ENCODE results near the gene DNAJB1. TPM values are rescaled to one million over a fixed set of nuclear protein-coding genes. Genes with fewer than 3 reads are reported as not detected.

The DNAJB1 gene
- total RNA-seq, 1 donor from 2014 or later, result 53.9 TPM

GRCh38 chr19:14472202-14472938 lies 45.8 kb downstream of the DNAJB1 start:
- Mint-ChIP-seq H3K36me3 (ENCODE audit: unreplicated experiment) (no peaks in the 10 kb centered on the region), H3K4me3 (ENCODE audit: unreplicated experiment) (no peak overlapping the region), H3K4me1 (ENCODE audit: low read depth, unreplicated experiment) (peaks cover 11% of the 10 kb centered on the region), H3K27ac (ENCODE audit: unreplicated experiment) (no peak overlapping the region), H3K9me3 (ENCODE audit: unreplicated experiment) (peaks cover 11% of the 10 kb centered on the region), H3K27me3 (ENCODE audit: unreplicated experiment) (peaks cover 14% of the 10 kb centered on the region)
- peak; percentile 100 for TF ChIP-seq CTCF (IDR thresholded peaks at IDR 0.05; ENCODE audit: partially characterized antibody, unreplicated experiment)
- DNase-seq, result peak; percentile 92

- Mint-ChIP-seq H3K4me1 (ENCODE audit: low read depth, unreplicated experiment) (peaks cover 11% of the 10 kb centered on the region), H3K36me3 (ENCODE audit: unreplicated experiment) (no peaks in the 10 kb centered on the region)
- no peak for DNase-seq
These were observed 46.6 kb downstream of the DNAJB1 start for GRCh38 chr19:14471436-14472187.

GRCh38 chr19:14470031-14470876 lies 47.9 kb downstream of the DNAJB1 start:
- H3K27ac Mint-ChIP-seq (ENCODE audit: unreplicated experiment), result no peak overlapping the region
- H3K4me1 Mint-ChIP-seq (ENCODE audit: low read depth, unreplicated experiment), result peaks cover 6% of the 10 kb centered on the region
- TF ChIP-seq CTCF (IDR thresholded peaks at IDR 0.05; ENCODE audit: partially characterized antibody, unreplicated experiment), result no peak
- no peaks in the 10 kb centered on the region for H3K36me3 Mint-ChIP-seq (ENCODE audit: unreplicated experiment)
- DNase-seq, result no peak
- no peak overlapping the region for H3K4me3 Mint-ChIP-seq (ENCODE audit: unreplicated experiment)
- H3K27me3 Mint-ChIP-seq (ENCODE audit: unreplicated experiment), result peaks cover 7% of the 10 kb centered on the region
- peaks cover 5% of the 10 kb centered on the region for H3K9me3 Mint-ChIP-seq (ENCODE audit: unreplicated experiment)

More at GRCh38 chr19:14471436-14472187, 46.6 kb downstream of the DNAJB1 start:
- Mint-ChIP-seq H3K27me3 (ENCODE audit: unreplicated experiment) (peaks cover 14% of the 10 kb centered on the region), H3K27ac (ENCODE audit: unreplicated experiment) (no peak overlapping the region), H3K4me3 (ENCODE audit: unreplicated experiment) (no peak overlapping the region), H3K9me3 (ENCODE audit: unreplicated experiment) (peaks cover 11% of the 10 kb centered on the region)
- no peak for TF ChIP-seq CTCF (IDR thresholded peaks at IDR 0.05; ENCODE audit: partially characterized antibody, unreplicated experiment)

GRCh38 chr19:14467816-14468215 lies 50.4 kb downstream of the DNAJB1 start:
- Mint-ChIP-seq H3K27ac (ENCODE audit: unreplicated experiment) (no peak overlapping the region), H3K4me3 (ENCODE audit: unreplicated experiment) (no peak overlapping the region), H3K9me3 (ENCODE audit: unreplicated experiment) (peaks cover 2% of the 10 kb centered on the region), H3K36me3 (ENCODE audit: unreplicated experiment) (no peaks in the 10 kb centered on the region), H3K4me1 (ENCODE audit: low read depth, unreplicated experiment) (no peaks in the 10 kb centered on the region), H3K27me3 (ENCODE audit: unreplicated experiment) (peaks cover 3% of the 10 kb centered on the region)
- DNase-seq, result no peak
- no peak for TF ChIP-seq CTCF (IDR thresholded peaks at IDR 0.05; ENCODE audit: partially characterized antibody, unreplicated experiment)
